DND-41 (cell line): ENCODE data around the gene RUNX2.

Experiments
- ATAC-seq: fragments of 200-7000 bp; cut with Tn5 transposase; 3 replicates; pipeline ENCODE4 v1.9.1; 2021; ENCODE audit warnings: low read depth; ENCODE audit not compliant: insufficient read depth
- DNase-seq: peaks from one replicate; pipeline ENCODE4 v3.0.0-alpha.2; 2020
- H2AFZ ChIP-seq: 2 replicates; pipeline ENCODE4 v1.6.0; 2012; ENCODE audit warnings: low read depth, low read length
- H3K27ac ChIP-seq: 2 replicates; pipeline ENCODE4 v1.5.1; 2012; ENCODE audit warnings: low read length, inconsistent platforms
- H3K27me3 ChIP-seq: fragments of 200-600 bp; sonication (generic); 2 replicates; pipeline ENCODE4 v1.6.0; 2012; ENCODE audit warnings: low read length, mild to moderate bottlenecking, inconsistent platforms; ENCODE audit not compliant: insufficient read depth, poor library complexity
- H3K36me3 ChIP-seq: 2 replicates; pipeline ENCODE4 v1.5.1; 2012; ENCODE audit warnings: low read length, inconsistent platforms; ENCODE audit not compliant: insufficient read depth
- H3K4me1 ChIP-seq: 2 replicates; pipeline ENCODE4 v1.5.1; 2012; ENCODE audit warnings: mild to moderate bottlenecking, low read length; ENCODE audit not compliant: insufficient read depth
- H3K4me2 ChIP-seq: 2 replicates; pipeline ENCODE4 v1.6.0; 2012; ENCODE audit warnings: mild to moderate bottlenecking, moderate library complexity, low read length, inconsistent platforms; ENCODE audit not compliant: insufficient read depth
- H3K4me3 ChIP-seq, 2 experiments: fragments of 200-600 bp in 1 of 2; shearing (Covaris generic) in 1 of 2; 2 replicates each; pipeline ENCODE4 v1.5.1; 2012 to 2016; ENCODE audit warnings: inconsistent platforms in 2 of 2, low read length in 2 of 2, mild to moderate bottlenecking in 2 of 2, low read depth in 1 of 2, moderate library complexity in 1 of 2
- H3K79me2 ChIP-seq: 2 replicates; pipeline ENCODE4 v1.6.0; 2012; ENCODE audit warnings: low read length, inconsistent platforms; ENCODE audit not compliant: insufficient read depth
- H3K9ac ChIP-seq: 2 replicates; pipeline ENCODE4 v1.6.0; 2012; ENCODE audit warnings: low read depth, mild to moderate bottlenecking, inconsistent platforms, low read length, moderate library complexity
- H3K9me3 ChIP-seq: 2 replicates; pipeline ENCODE4 v1.5.1; 2012; ENCODE audit warnings: low read length, moderate library complexity, mild to moderate bottlenecking, inconsistent platforms; ENCODE audit not compliant: insufficient read depth, severe bottlenecking
- H4K20me1 ChIP-seq: 2 replicates; pipeline ENCODE4 v1.6.0; 2012; ENCODE audit warnings: low read length; ENCODE audit not compliant: insufficient read depth
- EZH2 ChIP-seq: IDR thresholded peaks from 3 replicates; pipeline ENCODE4 v1.6.1; 2012; ENCODE audit warnings: borderline replicate concordance, low read depth, mild to moderate bottlenecking, moderate library complexity, low read length, inconsistent platforms; ENCODE audit not compliant: severe bottlenecking
- TF ChIP-seq, protein P1 (sequence below): IDR thresholded peaks from 2 replicates; pipeline ENCODE4 v1.5.1; 2012; ENCODE audit warnings: borderline replicate concordance, low read length, moderate library complexity, mild to moderate bottlenecking; ENCODE audit not compliant: poor library complexity, severe bottlenecking; ENCODE audit errors: extremely low read depth

The RUNX2 gene

DNA sequence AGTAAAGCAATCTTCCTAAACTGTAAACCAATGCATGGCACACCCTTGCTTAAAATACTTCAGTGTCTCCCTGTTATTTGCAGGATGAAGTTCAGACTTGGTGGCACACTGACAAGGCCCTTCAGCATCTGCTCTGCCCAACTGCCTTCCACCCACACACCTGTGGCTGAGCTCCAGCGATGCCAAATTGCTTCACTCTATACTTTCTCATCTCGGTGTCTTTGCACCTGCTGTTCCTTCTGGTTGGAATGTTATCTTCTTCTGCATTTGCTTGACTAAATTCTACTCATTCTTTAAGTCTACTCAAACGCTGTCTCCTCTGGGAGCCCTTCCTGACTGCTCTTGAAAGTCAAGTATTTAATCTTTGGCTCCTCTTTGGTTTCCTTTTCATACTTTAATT, 149.7 kb downstream of the RUNX2 start:
- no peak overlapping the region for H3K4me2 ChIP-seq
- H4K20me1 ChIP-seq = no peaks in the 10 kb centered on the region
- ATAC-seq (0 out of 3 replicates have a peak, but pooled peaks have one; percentile 35), DNase-seq (peak; percentile 22)
- H3K9me3 ChIP-seq = no peaks in the 10 kb centered on the region
- H2AFZ ChIP-seq = no peak overlapping the region
- TF ChIP-seq, protein P1, sequence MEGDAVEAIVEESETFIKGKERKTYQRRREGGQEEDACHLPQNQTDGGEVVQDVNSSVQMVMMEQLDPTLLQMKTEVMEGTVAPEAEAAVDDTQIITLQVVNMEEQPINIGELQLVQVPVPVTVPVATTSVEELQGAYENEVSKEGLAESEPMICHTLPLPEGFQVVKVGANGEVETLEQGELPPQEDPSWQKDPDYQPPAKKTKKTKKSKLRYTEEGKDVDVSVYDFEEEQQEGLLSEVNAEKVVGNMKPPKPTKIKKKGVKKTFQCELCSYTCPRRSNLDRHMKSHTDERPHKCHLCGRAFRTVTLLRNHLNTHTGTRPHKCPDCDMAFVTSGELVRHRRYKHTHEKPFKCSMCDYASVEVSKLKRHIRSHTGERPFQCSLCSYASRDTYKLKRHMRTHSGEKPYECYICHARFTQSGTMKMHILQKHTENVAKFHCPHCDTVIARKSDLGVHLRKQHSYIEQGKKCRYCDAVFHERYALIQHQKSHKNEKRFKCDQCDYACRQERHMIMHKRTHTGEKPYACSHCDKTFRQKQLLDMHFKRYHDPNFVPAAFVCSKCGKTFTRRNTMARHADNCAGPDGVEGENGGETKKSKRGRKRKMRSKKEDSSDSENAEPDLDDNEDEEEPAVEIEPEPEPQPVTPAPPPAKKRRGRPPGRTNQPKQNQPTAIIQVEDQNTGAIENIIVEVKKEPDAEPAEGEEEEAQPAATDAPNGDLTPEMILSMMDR = no peak
- no peak for TF ChIP-seq EZH2
- no peak overlapping the region for H3K4me3 ChIP-seq
- 0 out of 2 replicates have a peak, but pooled peaks cover 4% of the 10 kb centered on the region for H3K79me2 ChIP-seq
- no peaks in the 10 kb centered on the region for H3K27me3 ChIP-seq
- H3K9ac ChIP-seq = no peak overlapping the region
- peaks cover 35% of the 10 kb centered on the region for H3K4me1 ChIP-seq
- peak overlapping the region; percentile 7; the same call in 1 of the 2 replicates for H3K27ac ChIP-seq
- peaks cover 19% of the 10 kb centered on the region for H3K36me3 ChIP-seq

DNA sequence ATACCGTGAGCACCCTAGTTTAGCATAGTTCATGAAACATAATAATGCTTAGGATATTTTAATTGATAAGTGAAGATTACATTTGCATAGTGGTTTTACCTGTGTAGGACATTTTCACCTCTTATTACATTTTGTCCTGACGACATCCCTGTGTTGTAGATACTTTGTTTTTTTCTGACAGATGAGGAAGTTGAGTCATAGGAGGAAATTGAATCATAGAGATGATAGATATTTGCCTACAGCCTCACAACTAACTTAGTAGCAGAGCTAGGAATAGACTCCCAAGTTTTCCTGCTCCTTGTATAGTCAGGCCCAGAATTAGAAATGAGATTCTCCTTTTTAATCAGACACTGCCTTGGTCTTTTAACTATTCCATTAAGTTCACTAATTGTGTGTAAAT, 150.1 kb downstream of the RUNX2 start:
- peaks cover 35% of the 10 kb centered on the region for H3K4me1 ChIP-seq
- H3K4me3 ChIP-seq = no peak overlapping the region
- 0 out of 2 replicates have a peak, but pooled peaks cover 4% of the 10 kb centered on the region for H3K79me2 ChIP-seq
- peaks cover 17% of the 10 kb centered on the region for H3K36me3 ChIP-seq
- no peak overlapping the region for H3K27ac ChIP-seq
- H2AFZ ChIP-seq = no peak overlapping the region
- H3K27me3 ChIP-seq = no peaks in the 10 kb centered on the region
- no peaks in the 10 kb centered on the region for H3K9me3 ChIP-seq
- ATAC-seq (no peak), DNase-seq (no peak)
- H3K9ac ChIP-seq = no peak overlapping the region
- TF ChIP-seq, protein P1 = no peak
- TF ChIP-seq EZH2 = no peak
- no peaks in the 10 kb centered on the region for H4K20me1 ChIP-seq
- no peak overlapping the region for H3K4me2 ChIP-seq

DNA sequence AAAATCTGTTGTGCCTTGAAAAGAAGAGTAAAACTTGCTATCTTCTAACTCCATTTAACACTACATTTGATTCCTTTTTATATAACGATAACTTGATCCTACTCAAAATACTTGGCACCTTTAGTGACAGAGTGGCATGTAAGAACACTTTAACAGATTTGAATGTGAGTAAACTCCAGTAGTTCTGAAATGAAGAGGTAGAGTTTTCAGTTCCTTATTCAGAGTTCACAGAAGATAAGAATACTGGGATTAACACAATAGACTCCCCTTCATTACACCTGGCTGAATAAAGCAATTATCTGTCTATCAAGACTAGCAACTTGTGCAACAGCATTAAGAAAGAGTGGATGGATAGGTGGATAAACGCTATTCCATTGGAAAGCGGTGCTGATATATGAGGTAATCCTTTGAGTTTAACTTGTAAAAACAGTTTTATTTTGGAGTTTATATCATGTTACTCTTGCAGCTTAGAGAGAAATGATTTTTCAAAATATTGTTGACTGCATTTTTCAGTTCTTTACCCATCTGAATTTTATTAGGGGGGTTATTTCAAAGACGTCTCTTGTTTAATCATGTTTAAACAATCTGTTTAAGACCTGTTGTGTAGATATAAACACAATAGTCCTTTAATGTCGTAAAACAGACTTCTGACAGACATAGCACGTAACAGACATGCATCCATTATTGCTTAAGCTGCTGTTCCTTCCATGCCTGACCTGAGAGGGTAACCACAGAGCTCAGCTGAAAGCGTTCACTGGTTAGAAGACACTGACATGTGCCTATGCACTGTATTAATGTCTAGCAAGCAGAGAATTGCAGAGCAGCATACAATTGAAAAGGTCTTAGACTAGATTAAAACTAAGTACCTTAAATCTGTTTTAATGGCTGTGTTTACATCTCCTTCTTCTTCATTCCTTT, 152.0 kb downstream of the RUNX2 start:
- Histone ChIP-seq H3K4me3 (no peak overlapping the region), H3K4me2 (no peak overlapping the region), H4K20me1 (no peaks in the 10 kb centered on the region), H3K27ac (peak overlapping the region; percentile 51; the same call in 1 of the 2 replicates), H3K9ac (no peak overlapping the region), H3K27me3 (no peaks in the 10 kb centered on the region), H3K79me2 (no peaks in the 10 kb centered on the region), H2AFZ (no peak overlapping the region), H3K4me1 (peaks cover 35% of the 10 kb centered on the region), H3K9me3 (no peaks in the 10 kb centered on the region), H3K36me3 (peaks cover 15% of the 10 kb centered on the region; the same call in 1 of the 2 replicates)
- peak; percentile 84 for ATAC-seq
- DNase-seq = peak; percentile 20
- TF ChIP-seq, protein P1 = no peak
- TF ChIP-seq EZH2 = no peak
